SK-N-SH treated with all-trans-retinoic acid at 6 μM for 48 hours (cell line): ENCODE data around the gene POLD4.

Experiments used
- ATAC-seq: fragments of 200-7000 bp; cut with Tn5 transposase; 3 replicates; pipeline ENCODE4 v1.9.1; 2020; ENCODE audit warnings: mild to moderate bottlenecking, moderate library complexity
- ARNTL ChIP-seq: fragments of 450-650 bp; formaldehyde crosslinking; IDR thresholded peaks from 2 replicates; pipeline ENCODE4 v1.5.0; 2020; ENCODE audit warnings: low read depth, mild to moderate bottlenecking, moderate library complexity, borderline replicate concordance
- CREB5 ChIP-seq: fragments of 250-450 bp; sonication (Bioruptor Pico); IDR thresholded peaks from 2 replicates; pipeline ENCODE4 v1.5.1; 2020; ENCODE audit warnings: low read depth, mild to moderate bottlenecking, moderate library complexity
- CSDC2 ChIP-seq: fragments of 250-450 bp; sonication (Bioruptor Pico); IDR thresholded peaks from 2 replicates; pipeline ENCODE4 v1.5.0; 2020; ENCODE audit warnings: mild to moderate bottlenecking, moderate library complexity
- CSRNP3 ChIP-seq: fragments of 250-450 bp; sonication (Bioruptor Pico); IDR thresholded peaks from 2 replicates; pipeline ENCODE4 v1.5.1; 2021; ENCODE audit warnings: mild to moderate bottlenecking, moderate library complexity
- ESRRG ChIP-seq: fragments of 250-450 bp; sonication (Bioruptor Pico); IDR thresholded peaks from 2 replicates; pipeline ENCODE4 v1.6.1; 2021; ENCODE audit warnings: mild to moderate bottlenecking
- GLIS3 ChIP-seq: fragments of 250-450 bp; sonication (Bioruptor Pico); IDR thresholded peaks from 2 replicates; pipeline ENCODE4 v1.5.0; 2020; ENCODE audit warnings: mild to moderate bottlenecking, moderate library complexity
- ISL1 ChIP-seq: fragments of 250-450 bp; sonication (Bioruptor Pico); IDR thresholded peaks from 2 replicates; pipeline ENCODE4 v2.1.2; 2022; ENCODE audit warnings: mild to moderate bottlenecking, moderate library complexity
- OSR1 ChIP-seq: fragments of 250-450 bp; sonication (Bioruptor Pico); IDR thresholded peaks from 2 replicates; pipeline ENCODE4 v1.8.0; 2022; ENCODE audit warnings: moderate library complexity, mild to moderate bottlenecking, inconsistent platforms
- PATZ1 ChIP-seq: fragments of 250-450 bp; sonication (Bioruptor Pico); IDR thresholded peaks from 2 replicates; pipeline ENCODE4 v1.8.0; 2020; ENCODE audit warnings: mild to moderate bottlenecking, moderate library complexity, borderline replicate concordance
- POU6F1 ChIP-seq: fragments of 250-450 bp; sonication (Bioruptor Pico); IDR thresholded peaks from 2 replicates; pipeline ENCODE4 v1.8.0; 2021; ENCODE audit warnings: low read depth, mild to moderate bottlenecking, moderate library complexity, borderline replicate concordance
- PPARA ChIP-seq: fragments of 250-450 bp; sonication (Bioruptor Pico); IDR thresholded peaks from 2 replicates; pipeline ENCODE4 v1.5.0; 2020; ENCODE audit warnings: mild to moderate bottlenecking, borderline replicate concordance
- RARB ChIP-seq: fragments of 250-450 bp; sonication (Bioruptor Pico); IDR thresholded peaks from 2 replicates; pipeline ENCODE4 v1.8.0; 2021; ENCODE audit warnings: mild to moderate bottlenecking, moderate library complexity
- TOX ChIP-seq: fragments of 250-450 bp; sonication (Bioruptor Pico); IDR thresholded peaks from 2 replicates; pipeline ENCODE4 v1.8.0; 2021; ENCODE audit warnings: mild to moderate bottlenecking, moderate library complexity, borderline replicate concordance
- ZC3H10 ChIP-seq: fragments of 250-450 bp; sonication (Bioruptor Pico); IDR thresholded peaks from 2 replicates; pipeline ENCODE4 v1.5.1; 2021; ENCODE audit warnings: mild to moderate bottlenecking, moderate library complexity
- ZFP3 ChIP-seq: fragments of 250-450 bp; sonication (Bioruptor Pico); IDR thresholded peaks from 2 replicates; pipeline ENCODE4 v1.5.0; 2020; ENCODE audit warnings: mild to moderate bottlenecking, moderate library complexity
- ZFP30 ChIP-seq: fragments of 450-650 bp; formaldehyde crosslinking; IDR thresholded peaks from 2 replicates; pipeline ENCODE4 v1.5.0; 2022; ENCODE audit warnings: mild to moderate bottlenecking, moderate library complexity
- ZNF565 ChIP-seq: fragments of 450-650 bp; formaldehyde crosslinking; conservative IDR thresholded peaks from 2 replicates; pipeline ENCODE4 v1.5.0; 2020; ENCODE audit warnings: low read depth, mild to moderate bottlenecking, moderate library complexity
- ZNF70 ChIP-seq: fragments of 450-650 bp; formaldehyde crosslinking; IDR thresholded peaks from 2 replicates; pipeline ENCODE4 v1.5.0; 2020; ENCODE audit warnings: mild to moderate bottlenecking, moderate library complexity
- ZNF8 ChIP-seq: fragments of 450-650 bp; formaldehyde crosslinking; IDR thresholded peaks from 2 replicates; pipeline ENCODE4 v1.5.0; 2020; ENCODE audit warnings: mild to moderate bottlenecking, moderate library complexity

POLD4 gene

GRCh38 chr11:67354075-67355022 lies 1.0 kb upstream of the POLD4 start:
- peak; percentile 16; the same call in 2 of the 3 replicates for ATAC-seq
- TF ChIP-seq ZNF8 (CRISPR knock-in tag) (no peak), PATZ1 (CRISPR knock-in tag) (no peak)

GRCh38 chr11:67352546-67353316 lies 615 bp downstream of the POLD4 start:
- TF ChIP-seq PPARA (CRISPR knock-in tag), result no peak
- no peak for TF ChIP-seq ESRRG
- no peak for TF ChIP-seq GLIS3 (CRISPR knock-in tag)
- no peak for TF ChIP-seq ARNTL (CRISPR knock-in tag)
- no peak for TF ChIP-seq CSRNP3
- TF ChIP-seq ISL1, result no peak
- no peak for TF ChIP-seq PATZ1 (CRISPR knock-in tag)
- ATAC-seq, result no peak; the same call in 2 of the 3 replicates

GRCh38 chr11:67351275-67352005 lies 1.9 kb downstream of the POLD4 start:
- ATAC-seq, result peak; percentile 21
- TF ChIP-seq ZC3H10 (CRISPR knock-in tag) (no peak), ZFP3 (CRISPR knock-in tag) (no peak), ZNF8 (CRISPR knock-in tag) (no peak), ZFP30 (CRISPR knock-in tag) (no peak), CSDC2 (CRISPR knock-in tag) (no peak), ZNF565 (CRISPR knock-in tag) (no peak), GLIS3 (CRISPR knock-in tag) (no peak)

- no peak for TF ChIP-seq CREB5 (CRISPR knock-in tag)
- no peak for TF ChIP-seq ZC3H10 (CRISPR knock-in tag)
- TF ChIP-seq ZNF70 (CRISPR knock-in tag), result no peak
- no peak for TF ChIP-seq ZFP3 (CRISPR knock-in tag)
- TF ChIP-seq ZFP30 (CRISPR knock-in tag), result no peak
- TF ChIP-seq RARB (CRISPR knock-in tag), result no peak
- TF ChIP-seq ARNTL (CRISPR knock-in tag), result no peak
- no peak for TF ChIP-seq OSR1 (CRISPR knock-in tag)
- TF ChIP-seq PATZ1 (CRISPR knock-in tag), result no peak
- TF ChIP-seq ESRRG, result no peak
- TF ChIP-seq POU6F1, result no peak
- TF ChIP-seq TOX (CRISPR knock-in tag), result no peak
- no peak for TF ChIP-seq ZNF565 (CRISPR knock-in tag)
- no peak for ATAC-seq
Measured at GRCh38 chr11:67349928-67350465, 3.3 kb downstream of the POLD4 start.
